NB4 (cell line): Measurements from ENCODE around the gene SASH1.

Experiments
- DNase-seq: peaks from one replicate; pipeline ENCODE4 v3.0.0; 2010; ENCODE audit warnings: low read depth
- H3K4me3 ChIP-seq: one replicate; pipeline ENCODE4 v1.5.1; 2011; ENCODE audit warnings: mild to moderate bottlenecking, low read depth, low read length, moderate library complexity
- CTCF ChIP-seq: IDR thresholded peaks from one replicate; pipeline ENCODE4 v1.5.1; 2012; ENCODE audit warnings: low read depth, low read length
- MAX ChIP-seq: IDR thresholded peaks from 2 replicates; pipeline ENCODE4 v1.6.1; 2011; ENCODE audit warnings: low read depth, low read length
- MYC ChIP-seq: IDR thresholded peaks from 2 replicates; pipeline ENCODE4 v1.6.1; 2011; ENCODE audit warnings: low read depth, low read length
- POLR2A ChIP-seq: IDR thresholded peaks from 2 replicates; pipeline ENCODE4 v1.6.1; 2011; ENCODE audit warnings: mild to moderate bottlenecking; ENCODE audit not compliant: insufficient read length; ENCODE audit errors: extremely low read depth

Gene SASH1

GRCh38 chr6:148517470-148517869 lies 174.8 kb downstream of the SASH1 start:
- no peak for DNase-seq
- no peak for TF ChIP-seq POLR2A
- TF ChIP-seq MYC, result no peak
- no peak for TF ChIP-seq MAX
- no peak for TF ChIP-seq CTCF
- no peak overlapping the region for H3K4me3 ChIP-seq

- TF ChIP-seq POLR2A (no peak), MAX (no peak), MYC (no peak), CTCF (no peak)
- DNase-seq, result no peak
Measured at GRCh38 chr6:148518511-148519156, 176.0 kb downstream of the SASH1 start.

GRCh38 chr6:148520109-148520841 lies 177.6 kb downstream of the SASH1 start:
- TF ChIP-seq CTCF (no peak), MYC (no peak), MAX (no peak), POLR2A (no peak)
- DNase-seq, result peak; percentile 71
- H3K4me3 ChIP-seq, result no peak overlapping the region

More at GRCh38 chr6:148518511-148519156, 176.0 kb downstream of the SASH1 start:
- no peak overlapping the region for H3K4me3 ChIP-seq

GRCh38 chr6:148521158-148521557 lies 178.5 kb downstream of the SASH1 start:
- DNase-seq, result peak; percentile 18
- no peak for TF ChIP-seq POLR2A
- TF ChIP-seq MYC, result no peak
- TF ChIP-seq CTCF, result no peak
- TF ChIP-seq MAX, result no peak
- H3K4me3 ChIP-seq, result no peak overlapping the region

- no peak for DNase-seq
- H3K4me3 ChIP-seq, result no peak overlapping the region
- TF ChIP-seq CTCF (no peak), POLR2A (no peak), MAX (no peak), MYC (no peak)
Measured at GRCh38 chr6:148521586-148521985, 178.9 kb downstream of the SASH1 start.
